Measurements from ENCODE around the gene RASGEF1C.

The RASGEF1C gene

DNA sequence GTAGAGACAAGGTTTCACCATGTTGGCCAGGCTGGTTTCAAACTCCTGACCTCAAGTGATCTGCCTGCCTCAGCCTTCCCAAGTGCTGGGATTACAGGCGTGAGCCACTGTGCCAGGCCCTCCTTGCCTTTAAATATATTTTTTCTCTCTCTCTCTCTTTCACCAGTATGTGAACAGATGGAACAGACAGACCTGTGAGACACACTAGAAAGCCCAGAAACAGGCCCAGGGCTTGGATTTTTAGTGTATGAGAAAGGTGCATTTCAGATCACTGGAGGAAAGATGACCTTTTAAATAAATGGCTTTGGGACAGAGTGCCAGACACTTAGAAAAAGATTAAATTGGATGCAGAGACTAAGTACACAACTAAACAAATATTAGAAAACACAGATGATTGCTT lies 3.1 kb downstream of the RASGEF1C start:
- peaks cover 11% of the 10 kb centered on the region for H3K27me3 ChIP-seq (replicated peaks)
- TF ChIP-seq CTCF (IDR thresholded peaks at IDR 0.05; ENCODE audit: low read depth, low read length, missing control alignments): no peak
- H3K4me3 ChIP-seq (ENCODE audit: low read depth, low read length): no peak overlapping the region
- H3K27ac ChIP-seq: no peak overlapping the region
- DNase-seq: no peak
- in situ Hi-C loops (cut with HindIII; ENCODE audit: low pct_ligation_motif_present, low sequenced_read_pairs): no loop called here
- H3K36me3 ChIP-seq (replicated peaks): no peaks in the 10 kb centered on the region

DNA sequence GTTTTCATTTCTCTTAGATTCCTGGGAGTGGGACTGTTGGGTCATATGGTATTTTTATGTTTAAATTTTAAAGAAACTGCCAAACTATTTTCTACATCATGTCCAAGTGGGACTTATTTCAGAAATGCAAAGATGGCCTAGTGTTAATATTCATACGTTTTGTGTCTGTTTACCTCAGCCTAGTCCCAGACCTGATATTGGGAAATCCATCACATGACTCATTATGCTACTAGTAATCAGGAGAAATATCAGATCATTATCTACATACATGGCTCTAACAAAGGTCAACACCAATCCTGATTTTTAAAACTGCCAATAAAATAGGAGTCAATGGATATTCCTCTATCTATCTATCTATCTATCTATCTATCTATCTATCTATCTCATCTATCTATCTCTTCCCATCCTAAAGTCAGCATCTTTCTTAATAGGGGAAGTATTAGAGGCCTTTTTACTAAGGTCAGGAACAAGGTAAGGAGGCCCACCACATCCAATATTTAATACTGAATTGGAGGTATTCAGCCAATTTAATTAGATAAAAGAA lies 4.7 kb downstream of the RASGEF1C start:
- no peak overlapping the region for H3K4me3 ChIP-seq (ENCODE audit: low read depth, low read length)
- H3K36me3 ChIP-seq (replicated peaks): no peaks in the 10 kb centered on the region
- DNase-seq: no peak
- TF ChIP-seq CTCF (IDR thresholded peaks at IDR 0.05; ENCODE audit: low read depth, low read length, missing control alignments): no peak
- H3K27me3 ChIP-seq (replicated peaks): peaks cover 11% of the 10 kb centered on the region
- no peak overlapping the region for H3K27ac ChIP-seq
- in situ Hi-C loops (cut with HindIII; ENCODE audit: low pct_ligation_motif_present, low sequenced_read_pairs): no loop called here

GRCh38 chr5:180202939-180203573 lies 6.0 kb downstream of the RASGEF1C start:
- Histone ChIP-seq H3K27ac (no peak overlapping the region), H3K4me3 (ENCODE audit: low read depth, low read length) (no peak overlapping the region), H3K27me3 (replicated peaks) (peaks cover 5% of the 10 kb centered on the region), H3K36me3 (replicated peaks) (no peaks in the 10 kb centered on the region)
- no peak for DNase-seq
- in situ Hi-C loops (cut with HindIII; ENCODE audit: low pct_ligation_motif_present, low sequenced_read_pairs): no loop called here
- TF ChIP-seq CTCF (IDR thresholded peaks at IDR 0.05; ENCODE audit: low read depth, low read length, missing control alignments): no peak

DNA sequence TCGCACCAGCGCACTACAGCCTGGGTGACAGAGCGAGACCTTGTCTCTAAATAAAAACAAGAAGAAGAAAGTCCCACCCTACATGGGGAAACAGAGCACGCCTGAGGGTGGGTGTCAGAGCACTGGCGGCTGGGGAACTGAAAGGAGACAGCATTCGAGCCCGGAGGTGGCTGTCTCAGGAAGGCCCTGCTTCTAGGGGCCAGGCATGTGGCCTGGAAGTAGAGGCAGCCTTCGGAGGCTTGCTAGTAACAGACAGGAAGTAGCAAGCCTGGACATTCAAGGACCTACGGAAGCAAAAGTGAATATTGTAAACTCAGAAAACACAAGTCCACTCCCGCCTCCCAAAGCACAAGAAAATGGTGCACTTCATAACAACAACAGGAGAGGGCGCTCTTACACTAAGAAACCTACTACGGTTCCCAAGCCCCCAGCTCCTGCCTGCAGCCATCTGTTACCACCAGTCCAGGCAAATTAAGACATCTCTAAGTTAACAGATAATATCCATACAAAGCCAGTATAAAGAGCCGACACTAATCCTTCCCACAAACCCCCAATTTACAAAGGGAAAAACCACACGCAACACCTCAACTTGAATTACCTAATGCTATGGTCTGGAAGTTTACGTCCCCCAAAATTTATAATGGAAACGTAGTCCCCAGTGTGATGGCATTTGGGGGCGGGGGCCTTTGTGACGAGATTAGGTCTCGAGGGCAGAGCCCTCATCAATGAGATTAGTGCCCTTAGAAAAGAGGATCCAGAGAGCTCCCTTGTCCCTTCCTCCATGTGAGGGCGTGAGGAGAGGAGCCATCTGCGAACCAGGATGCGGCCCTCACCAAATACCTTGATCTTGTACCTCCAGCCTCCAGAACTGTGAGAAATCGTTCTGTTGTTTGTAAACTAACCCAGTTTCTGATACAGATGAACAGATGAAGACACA lies 7.7 kb downstream of the RASGEF1C start:
- no peak for DNase-seq
- TF ChIP-seq CTCF (IDR thresholded peaks at IDR 0.05; ENCODE audit: low read depth, low read length, missing control alignments): peak; percentile 41
- Histone ChIP-seq H3K27me3 (replicated peaks) (no peaks in the 10 kb centered on the region), H3K4me3 (ENCODE audit: low read depth, low read length) (no peak overlapping the region), H3K36me3 (replicated peaks) (no peaks in the 10 kb centered on the region), H3K27ac (no peak overlapping the region)
- in situ Hi-C loops (cut with HindIII; ENCODE audit: low pct_ligation_motif_present, low sequenced_read_pairs): no loop called here

- Histone ChIP-seq H3K27ac (no peak overlapping the region), H3K4me3 (ENCODE audit: low read depth, low read length) (no peak overlapping the region), H3K36me3 (replicated peaks) (no peaks in the 10 kb centered on the region), H3K27me3 (replicated peaks) (no peaks in the 10 kb centered on the region)
- no peak for TF ChIP-seq CTCF (IDR thresholded peaks at IDR 0.05; ENCODE audit: low read depth, low read length, missing control alignments)
- DNase-seq: no peak
- in situ Hi-C loops (cut with HindIII; ENCODE audit: low pct_ligation_motif_present, low sequenced_read_pairs): no loop called here
These were observed 9.6 kb downstream of the RASGEF1C start for GRCh38 chr5:180199390-180199789.

Data from brain microvascular endothelial cell (primary cell).